Measurements from ENCODE around the gene PNLIPRP3.

PNLIPRP3 gene

DNA sequence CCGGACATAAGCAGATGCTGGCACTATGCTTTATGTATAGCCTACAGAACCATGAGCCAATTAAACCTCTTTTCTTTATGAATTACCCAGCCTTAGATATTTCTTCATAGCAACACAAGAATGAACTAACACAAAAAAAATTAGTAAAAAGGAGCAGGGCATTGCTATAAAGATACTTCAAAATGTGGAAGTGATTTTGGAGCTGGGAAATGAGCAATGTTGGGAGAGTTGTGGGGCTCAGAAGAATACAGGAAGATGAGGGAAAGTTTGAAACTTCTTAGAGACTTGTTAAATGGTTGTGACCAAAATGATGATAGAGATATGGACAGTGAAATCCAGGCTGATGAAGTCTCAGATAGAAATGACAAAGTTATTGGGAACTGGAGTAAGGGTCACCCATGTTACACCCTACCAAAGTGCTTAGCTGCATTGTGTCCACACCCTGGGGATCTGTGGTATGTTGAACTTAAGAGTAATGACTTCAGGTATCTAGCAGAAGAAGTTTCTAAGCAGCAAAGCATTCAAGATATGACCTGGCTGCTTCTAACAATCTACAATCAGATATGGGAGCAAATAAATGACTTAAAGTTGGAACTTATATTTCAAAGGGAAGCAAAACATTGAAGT, 24.2 kb downstream of the PNLIPRP3 start:
- TF ChIP-seq CEBPB (IDR thresholded peaks at IDR 0.05) (no peak), EP300 (IDR thresholded peaks at IDR 0.05; ENCODE audit: borderline replicate concordance) (no peak), TCF12 (IDR thresholded peaks at IDR 0.05; ENCODE audit: low read depth) (no peak), RAD21 (IDR thresholded peaks at IDR 0.05; ENCODE audit: low read depth) (no peak), TAF1 (IDR thresholded peaks at IDR 0.05; ENCODE audit: low read depth) (no peak), EGR1 (IDR thresholded peaks at IDR 0.05) (no peak), FOXM1 (IDR thresholded peaks at IDR 0.05; ENCODE audit: borderline replicate concordance, low read depth) (no peak)
- TF ChIP-seq, protein P1, sequence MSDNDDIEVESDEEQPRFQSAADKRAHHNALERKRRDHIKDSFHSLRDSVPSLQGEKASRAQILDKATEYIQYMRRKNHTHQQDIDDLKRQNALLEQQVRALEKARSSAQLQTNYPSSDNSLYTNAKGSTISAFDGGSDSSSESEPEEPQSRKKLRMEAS (IDR thresholded peaks at IDR 0.05) = no peak
- TF ChIP-seq, protein P2, sequence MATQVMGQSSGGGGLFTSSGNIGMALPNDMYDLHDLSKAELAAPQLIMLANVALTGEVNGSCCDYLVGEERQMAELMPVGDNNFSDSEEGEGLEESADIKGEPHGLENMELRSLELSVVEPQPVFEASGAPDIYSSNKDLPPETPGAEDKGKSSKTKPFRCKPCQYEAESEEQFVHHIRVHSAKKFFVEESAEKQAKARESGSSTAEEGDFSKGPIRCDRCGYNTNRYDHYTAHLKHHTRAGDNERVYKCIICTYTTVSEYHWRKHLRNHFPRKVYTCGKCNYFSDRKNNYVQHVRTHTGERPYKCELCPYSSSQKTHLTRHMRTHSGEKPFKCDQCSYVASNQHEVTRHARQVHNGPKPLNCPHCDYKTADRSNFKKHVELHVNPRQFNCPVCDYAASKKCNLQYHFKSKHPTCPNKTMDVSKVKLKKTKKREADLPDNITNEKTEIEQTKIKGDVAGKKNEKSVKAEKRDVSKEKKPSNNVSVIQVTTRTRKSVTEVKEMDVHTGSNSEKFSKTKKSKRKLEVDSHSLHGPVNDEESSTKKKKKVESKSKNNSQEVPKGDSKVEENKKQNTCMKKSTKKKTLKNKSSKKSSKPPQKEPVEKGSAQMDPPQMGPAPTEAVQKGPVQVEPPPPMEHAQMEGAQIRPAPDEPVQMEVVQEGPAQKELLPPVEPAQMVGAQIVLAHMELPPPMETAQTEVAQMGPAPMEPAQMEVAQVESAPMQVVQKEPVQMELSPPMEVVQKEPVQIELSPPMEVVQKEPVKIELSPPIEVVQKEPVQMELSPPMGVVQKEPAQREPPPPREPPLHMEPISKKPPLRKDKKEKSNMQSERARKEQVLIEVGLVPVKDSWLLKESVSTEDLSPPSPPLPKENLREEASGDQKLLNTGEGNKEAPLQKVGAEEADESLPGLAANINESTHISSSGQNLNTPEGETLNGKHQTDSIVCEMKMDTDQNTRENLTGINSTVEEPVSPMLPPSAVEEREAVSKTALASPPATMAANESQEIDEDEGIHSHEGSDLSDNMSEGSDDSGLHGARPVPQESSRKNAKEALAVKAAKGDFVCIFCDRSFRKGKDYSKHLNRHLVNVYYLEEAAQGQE (IDR thresholded peaks at IDR 0.05; ENCODE audit: low read depth) = no peak
- TF ChIP-seq, protein P3, sequence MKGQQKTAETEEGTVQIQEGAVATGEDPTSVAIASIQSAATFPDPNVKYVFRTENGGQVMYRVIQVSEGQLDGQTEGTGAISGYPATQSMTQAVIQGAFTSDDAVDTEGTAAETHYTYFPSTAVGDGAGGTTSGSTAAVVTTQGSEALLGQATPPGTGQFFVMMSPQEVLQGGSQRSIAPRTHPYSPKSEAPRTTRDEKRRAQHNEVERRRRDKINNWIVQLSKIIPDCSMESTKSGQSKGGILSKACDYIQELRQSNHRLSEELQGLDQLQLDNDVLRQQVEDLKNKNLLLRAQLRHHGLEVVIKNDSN (IDR thresholded peaks at IDR 0.05) = no peak

DNA sequence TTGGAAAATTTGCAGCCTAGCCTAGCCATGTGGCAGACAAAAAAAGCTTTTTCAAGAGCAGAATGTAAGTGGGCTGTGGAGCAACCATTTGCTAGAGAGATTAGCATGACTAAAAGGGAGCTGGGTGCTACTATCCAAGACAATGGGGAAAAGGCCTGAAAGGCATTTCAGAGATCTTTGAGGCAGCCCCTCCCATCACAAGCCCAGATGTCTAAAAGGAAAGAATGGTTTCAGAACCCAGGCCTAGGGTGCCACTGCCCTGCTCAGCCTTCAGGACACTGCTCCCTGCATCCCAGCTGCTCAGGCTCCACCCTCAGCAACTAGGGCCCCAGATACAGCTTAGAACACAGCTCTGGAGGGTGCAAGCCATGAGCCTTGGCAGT, 24.7 kb downstream of the PNLIPRP3 start:
- TF ChIP-seq TAF1 (IDR thresholded peaks at IDR 0.05; ENCODE audit: low read depth) = no peak
- no peak for TF ChIP-seq EGR1 (IDR thresholded peaks at IDR 0.05)
- no peak for TF ChIP-seq TCF12 (IDR thresholded peaks at IDR 0.05; ENCODE audit: low read depth)
- TF ChIP-seq, protein P2 (IDR thresholded peaks at IDR 0.05; ENCODE audit: low read depth) = no peak
- TF ChIP-seq EP300 (IDR thresholded peaks at IDR 0.05; ENCODE audit: borderline replicate concordance) = no peak
- TF ChIP-seq FOXM1 (IDR thresholded peaks at IDR 0.05; ENCODE audit: borderline replicate concordance, low read depth) = no peak
- TF ChIP-seq ZBTB7A (IDR thresholded peaks at IDR 0.05; ENCODE audit: low read depth) = no peak
- no peak for TF ChIP-seq TEAD4 (IDR thresholded peaks at IDR 0.05)
- TF ChIP-seq RAD21 (IDR thresholded peaks at IDR 0.05; ENCODE audit: low read depth) = no peak
- TF ChIP-seq CEBPB (IDR thresholded peaks at IDR 0.05) = no peak
- TF ChIP-seq, protein P3 (IDR thresholded peaks at IDR 0.05) = no peak
- no peak for TF ChIP-seq CREB1 (IDR thresholded peaks at IDR 0.05; ENCODE audit: low read depth)
- TF ChIP-seq NFIC (IDR thresholded peaks at IDR 0.05) = no peak
- TF ChIP-seq, protein P1 (IDR thresholded peaks at IDR 0.05) = no peak
- no peak for TF ChIP-seq YY1 (IDR thresholded peaks at IDR 0.05; ENCODE audit: low read depth)

DNA sequence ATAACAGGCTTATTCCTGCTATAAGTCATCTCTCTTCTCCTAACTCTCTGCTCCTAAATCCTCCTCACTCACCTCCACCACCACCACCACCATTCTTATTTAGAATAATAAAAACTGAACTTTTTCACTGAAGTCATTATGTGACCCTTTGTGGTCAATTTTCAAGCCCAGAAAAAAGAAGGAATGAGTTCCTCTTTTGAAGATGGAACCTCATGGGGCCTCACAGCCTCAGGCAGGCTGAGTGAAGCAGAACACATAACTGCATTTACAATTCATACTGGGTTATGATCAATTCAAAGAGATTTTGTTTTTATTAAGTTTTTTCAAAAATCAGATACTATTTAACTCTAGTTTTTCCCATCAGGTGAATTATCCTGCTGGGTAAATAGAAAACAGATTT, 29.8 kb downstream of the PNLIPRP3 start:
- TF ChIP-seq TAF1 (IDR thresholded peaks at IDR 0.05; ENCODE audit: low read depth) = no peak
- TF ChIP-seq EP300 (IDR thresholded peaks at IDR 0.05; ENCODE audit: borderline replicate concordance) = no peak
- TF ChIP-seq, protein P2 (IDR thresholded peaks at IDR 0.05; ENCODE audit: low read depth) = no peak
- TF ChIP-seq CEBPB (IDR thresholded peaks at IDR 0.05) = no peak
- no peak for TF ChIP-seq ZBTB7A (IDR thresholded peaks at IDR 0.05; ENCODE audit: low read depth)
- TF ChIP-seq TCF12 (IDR thresholded peaks at IDR 0.05; ENCODE audit: low read depth) = no peak
- TF ChIP-seq, protein P3 (IDR thresholded peaks at IDR 0.05) = no peak
- TF ChIP-seq RAD21 (IDR thresholded peaks at IDR 0.05; ENCODE audit: low read depth) = no peak
- no peak for TF ChIP-seq YY1 (IDR thresholded peaks at IDR 0.05; ENCODE audit: low read depth)
- TF ChIP-seq EGR1 (IDR thresholded peaks at IDR 0.05) = no peak
- TF ChIP-seq TEAD4 (IDR thresholded peaks at IDR 0.05) = no peak
- no peak for TF ChIP-seq FOXM1 (IDR thresholded peaks at IDR 0.05; ENCODE audit: borderline replicate concordance, low read depth)
- no peak for TF ChIP-seq NFIC (IDR thresholded peaks at IDR 0.05)
- TF ChIP-seq, protein P1 (IDR thresholded peaks at IDR 0.05) = no peak
- TF ChIP-seq CREB1 (IDR thresholded peaks at IDR 0.05; ENCODE audit: low read depth) = no peak
